HL-60/S4 treated with phorbol 12-myristate 13-acetate at 8.2 ng/mL for 4 days and 3 days (cell line): ENCODE measurements around the gene MRPL43.
"Not testable (repeated sequence)": the region's sequence is repeated elsewhere in the genome, so short reads cannot be mapped to it uniquely, and the experiment has no call there.

ENCODE experiments used
- in situ Hi-C: fragments of 300-500 bp; cut with MboI; formaldehyde crosslinking; loops from 2 replicates; pipeline ENCODE4 v1.15.0; 2022; ENCODE audit warnings: low sequenced_read_pairs

The MRPL43 gene

DNA sequence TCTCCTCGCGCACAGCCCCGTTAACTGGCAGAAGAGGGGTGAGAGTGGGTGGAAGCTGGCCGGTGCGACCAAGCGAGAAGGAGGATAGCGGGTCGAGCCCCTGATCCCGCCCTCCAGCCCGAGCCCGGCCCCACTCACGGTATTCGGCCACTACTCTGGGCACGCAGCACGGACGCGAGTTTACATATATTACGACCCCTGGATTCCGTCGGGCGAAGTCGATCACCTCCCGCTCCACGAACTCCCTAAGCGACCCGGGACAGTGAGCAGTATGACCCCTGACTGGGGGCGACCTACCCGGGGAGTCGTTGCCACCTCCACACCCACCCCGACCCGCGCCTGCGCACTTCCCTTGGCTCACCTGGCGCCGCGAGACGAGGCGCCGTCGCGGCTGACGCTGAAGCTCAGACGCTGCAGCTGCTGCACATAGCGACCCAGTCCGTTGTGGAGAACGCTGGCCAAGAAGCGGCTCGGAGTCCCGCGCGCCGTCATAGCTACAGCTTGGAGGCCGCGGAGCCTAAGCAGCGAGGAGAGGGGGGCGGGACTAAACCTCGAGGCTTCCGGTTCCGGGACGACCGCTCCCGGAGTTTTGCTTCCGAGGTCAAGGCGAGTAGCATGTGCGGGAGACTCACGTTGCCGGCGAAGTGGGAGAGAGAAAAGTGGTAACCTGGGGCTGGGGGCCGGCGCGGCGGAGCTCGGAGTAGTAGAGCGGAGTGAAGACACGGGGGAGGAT, at the start of gene MRPL43, which contains the start of gene TWNK:
MRPL43 (minus strand) TSS at position 546 of the 733 bp plus-strand sequence; CDS start at position 492, 54 bp downstream.
TWNK (plus strand) TSS at position 592 of the 733 bp plus-strand sequence. CDS start 668 bp downstream, outside the sequence.
- in situ Hi-C loops, result no loop called here

DNA sequence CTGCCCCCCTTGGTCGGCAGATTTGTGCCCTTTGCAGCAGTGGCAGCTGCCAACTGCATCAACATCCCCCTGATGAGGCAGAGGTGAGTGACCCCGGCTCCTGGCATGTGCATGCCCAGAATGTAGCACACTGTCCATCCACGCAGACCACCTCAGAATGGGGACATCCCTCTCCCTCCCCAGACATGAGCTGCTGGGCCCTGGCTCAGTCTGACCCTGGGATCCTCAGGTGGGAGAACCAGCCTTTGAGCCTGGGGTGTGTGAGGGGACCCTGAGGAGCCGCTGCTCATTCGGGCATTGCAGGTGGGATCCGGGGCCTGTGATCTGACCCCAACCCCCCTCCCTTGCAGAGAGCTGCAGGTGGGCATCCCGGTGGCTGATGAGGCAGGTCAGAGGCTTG, 49.4 kb upstream of the MRPL43 start:
- in situ Hi-C loops, result no loop called here

DNA sequence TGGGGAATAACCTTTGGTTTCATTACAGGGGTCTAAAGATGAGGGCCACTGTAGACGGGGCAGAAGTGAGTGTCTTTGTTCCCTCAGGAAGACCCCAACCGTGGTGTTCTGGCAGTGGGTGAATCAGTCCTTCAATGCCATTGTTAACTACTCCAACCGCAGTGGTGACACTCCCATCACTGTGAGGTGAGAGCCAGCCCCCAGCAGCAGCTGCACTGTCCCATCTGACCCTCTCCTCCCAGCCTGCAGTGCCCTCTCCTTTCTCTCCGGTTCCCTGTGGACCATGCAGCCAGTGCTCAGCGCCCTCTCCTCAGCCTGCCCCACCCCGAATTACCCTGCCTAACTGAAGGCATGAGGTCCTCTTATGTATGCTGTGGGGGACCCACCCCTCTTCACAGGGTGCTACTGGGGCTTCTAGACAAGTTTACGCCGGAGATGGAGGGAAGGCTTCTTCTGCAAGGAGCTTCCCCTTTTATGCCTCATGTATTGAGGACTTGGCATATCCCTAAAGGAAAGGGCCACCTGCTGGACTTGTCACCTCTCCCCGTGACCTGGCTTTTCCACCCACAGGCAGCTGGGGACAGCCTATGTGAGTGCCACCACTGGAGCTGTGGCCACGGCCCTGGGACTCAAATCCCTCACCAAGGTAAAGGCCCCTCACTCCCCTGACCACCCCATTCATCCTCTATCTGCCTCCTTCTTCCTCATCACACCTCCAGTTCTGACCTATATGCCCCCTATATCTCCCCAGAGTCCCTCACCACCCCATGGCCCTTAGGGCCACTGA, 48.8 kb upstream of the MRPL43 start:
- in situ Hi-C loops, result no loop called here

DNA sequence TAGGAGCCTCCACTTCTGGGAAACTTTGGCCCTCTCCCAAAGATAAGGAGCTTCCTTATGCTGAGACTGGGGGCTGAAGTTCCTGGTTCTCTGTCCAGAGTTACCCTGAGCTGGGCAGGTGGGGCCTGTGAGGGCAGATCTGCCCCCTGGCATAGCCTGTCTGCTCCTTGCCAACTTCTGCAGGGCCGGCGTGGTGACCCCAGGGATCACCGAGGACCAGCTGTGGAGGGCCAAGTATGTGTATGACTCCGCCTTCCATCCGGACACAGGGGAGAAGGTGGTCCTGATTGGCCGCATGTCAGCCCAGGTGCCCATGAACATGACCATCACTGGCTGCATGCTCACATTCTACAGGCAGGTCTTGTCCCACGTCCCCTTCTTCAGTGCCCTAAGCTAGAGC, 48.0 kb upstream of the MRPL43 start:
- in situ Hi-C loops, result no loop called here

DNA sequence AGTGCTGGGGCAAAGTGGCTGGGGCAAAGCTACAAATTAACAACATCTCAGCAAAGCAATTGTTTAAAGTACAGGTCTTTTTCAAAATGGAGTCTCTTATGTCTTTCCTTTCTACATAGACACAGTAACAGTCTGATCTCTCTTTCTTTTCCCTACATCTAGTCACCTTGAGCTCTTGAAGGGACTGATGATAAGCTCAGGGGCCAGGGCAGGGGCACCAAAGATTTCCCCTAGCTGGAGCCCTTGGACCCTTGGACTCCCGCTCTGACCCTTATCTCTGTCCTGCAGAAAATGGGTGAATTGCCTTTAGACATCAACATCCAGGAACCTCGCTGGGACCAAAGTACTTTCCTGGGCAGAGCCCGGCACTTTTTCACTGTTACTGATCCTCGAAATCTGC, 47.1 kb upstream of the MRPL43 start:
- in situ Hi-C loops, result not testable (repeated sequence)

DNA sequence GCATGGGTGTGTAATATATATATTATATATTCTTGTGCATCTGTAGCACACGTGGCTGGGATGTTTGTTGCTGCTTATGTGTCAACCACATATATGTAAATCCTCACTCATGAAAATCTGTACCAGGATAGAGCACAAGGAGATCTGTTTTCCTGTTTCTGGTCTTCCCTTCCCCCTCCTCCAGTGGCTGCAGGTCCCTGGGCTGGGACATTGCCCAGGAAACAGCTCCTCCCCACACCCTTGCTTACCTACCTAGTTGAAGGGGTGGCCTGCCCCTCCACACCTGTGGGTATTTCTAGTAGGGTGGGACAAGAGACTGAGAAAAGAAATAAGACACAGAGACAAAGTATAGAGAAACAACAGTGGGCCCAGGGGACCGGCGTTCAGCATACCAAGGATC, 46.0 kb upstream of the MRPL43 start:
- in situ Hi-C loops, result no loop called here

DNA sequence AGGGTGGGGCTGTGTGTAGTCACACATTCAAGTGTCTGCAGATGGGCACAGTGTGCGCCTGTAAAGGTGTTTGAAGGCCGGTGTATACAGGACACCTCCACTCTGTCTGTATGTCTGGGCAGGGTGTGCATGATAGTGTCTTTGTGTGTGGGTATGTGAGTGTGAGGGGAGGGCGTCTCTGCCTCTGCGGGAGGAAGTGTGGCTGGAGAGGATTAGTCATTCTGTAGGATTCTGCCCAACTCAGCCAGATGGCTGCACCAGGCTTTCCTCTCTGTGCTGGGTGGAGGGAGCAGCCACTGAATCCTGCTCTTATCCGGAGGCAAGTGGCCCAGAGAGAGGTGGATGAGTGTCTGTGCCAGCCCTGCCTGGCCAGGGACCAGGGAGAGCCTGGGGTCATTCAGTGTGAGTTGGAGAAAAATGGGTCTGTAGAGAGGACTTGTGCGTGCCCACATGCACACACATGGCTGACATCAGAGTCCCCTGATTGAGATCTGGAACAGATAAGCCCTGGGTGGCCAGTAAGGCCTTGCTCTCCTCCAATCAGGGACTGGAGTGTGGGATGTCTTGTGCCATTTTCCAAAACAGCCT, 45.4 kb upstream of the MRPL43 start:
- in situ Hi-C loops, result no loop called here

DNA sequence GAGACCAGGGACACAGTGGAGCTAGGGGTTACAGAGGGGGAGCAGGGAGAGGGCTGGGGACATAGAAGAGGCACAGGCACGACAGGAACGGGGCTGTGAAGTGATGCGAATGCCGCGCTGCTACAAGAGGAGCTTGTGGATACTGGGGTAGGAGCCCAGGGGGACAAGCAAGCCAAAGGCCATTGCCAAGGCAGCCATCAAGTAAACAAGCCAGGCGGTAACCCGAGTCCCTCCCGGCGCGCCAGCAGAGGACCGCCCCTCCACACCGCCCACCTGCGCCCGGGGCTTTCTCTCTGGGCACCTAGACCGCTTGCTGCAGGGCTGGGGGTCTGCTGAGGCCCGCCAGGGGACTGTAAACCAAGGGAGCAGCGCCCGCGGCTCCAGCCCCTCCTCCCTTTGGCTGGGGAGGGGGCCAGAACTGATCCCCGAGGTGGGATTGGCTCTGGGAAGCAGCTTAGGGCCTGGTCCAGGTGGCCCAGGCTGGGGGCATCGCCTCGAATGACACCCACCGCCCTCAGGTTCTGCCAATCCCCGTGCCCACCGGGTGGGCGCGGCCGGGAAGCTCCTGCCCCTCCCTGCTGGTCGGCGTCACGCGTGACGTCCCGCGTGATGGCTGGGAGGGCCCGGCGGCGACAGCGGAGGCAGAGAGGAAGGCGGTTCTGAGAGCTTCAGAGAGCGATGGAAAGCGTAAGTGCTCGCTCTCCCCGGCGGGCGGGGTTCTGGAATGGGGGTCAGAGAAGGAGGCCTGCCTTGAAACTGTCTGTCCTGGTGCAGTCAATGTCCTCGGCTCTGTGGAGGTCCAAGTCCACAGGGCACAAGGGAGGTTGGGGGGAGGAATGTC, 44.7 kb upstream of the MRPL43 start:
- in situ Hi-C loops, result no loop called here

DNA sequence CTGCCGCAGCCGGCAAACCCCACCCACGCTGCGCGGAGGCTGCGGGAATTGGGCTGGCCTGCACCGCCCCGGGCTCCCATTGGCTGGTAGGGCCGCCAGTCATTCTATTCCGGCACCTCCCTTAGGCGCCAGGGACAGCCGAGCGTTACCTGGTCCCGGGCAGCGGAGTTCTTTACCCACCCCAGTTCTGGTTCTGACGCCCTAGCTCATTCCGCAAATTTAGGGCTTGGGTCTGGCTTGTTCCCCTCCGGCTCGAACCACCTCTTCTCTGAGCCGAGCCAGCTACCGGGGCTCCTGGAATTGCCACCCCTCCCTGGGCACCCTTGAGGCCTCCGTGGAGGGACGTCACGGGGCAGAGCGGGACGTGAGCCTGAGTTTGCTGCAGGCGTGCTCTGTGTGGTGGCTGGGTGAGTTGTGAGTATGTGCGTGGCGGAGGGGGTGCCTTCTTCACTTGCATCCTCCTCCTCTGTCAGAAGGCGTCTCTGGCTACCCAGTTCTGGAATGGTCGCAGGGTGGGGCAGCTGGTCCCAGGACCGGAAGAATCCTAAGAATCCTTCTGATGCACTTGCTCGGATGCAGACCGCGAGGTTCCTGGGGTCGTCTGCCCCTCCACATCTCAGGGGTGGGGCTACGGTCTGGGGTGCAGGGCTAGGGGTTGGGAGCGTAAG, 44.0 kb upstream of the MRPL43 start, which contains the start of the genes PDZD7 and SFXN3:
PDZD7 (minus strand) TSS at position 2 of the 668 bp plus-strand sequence. CDS start 910 bp downstream, outside the sequence.
SFXN3 (plus strand) TSS at position 107 of the 668 bp plus-strand sequence. CDS start 3,461 bp downstream, outside the sequence.
- in situ Hi-C loops, result no loop called here

DNA sequence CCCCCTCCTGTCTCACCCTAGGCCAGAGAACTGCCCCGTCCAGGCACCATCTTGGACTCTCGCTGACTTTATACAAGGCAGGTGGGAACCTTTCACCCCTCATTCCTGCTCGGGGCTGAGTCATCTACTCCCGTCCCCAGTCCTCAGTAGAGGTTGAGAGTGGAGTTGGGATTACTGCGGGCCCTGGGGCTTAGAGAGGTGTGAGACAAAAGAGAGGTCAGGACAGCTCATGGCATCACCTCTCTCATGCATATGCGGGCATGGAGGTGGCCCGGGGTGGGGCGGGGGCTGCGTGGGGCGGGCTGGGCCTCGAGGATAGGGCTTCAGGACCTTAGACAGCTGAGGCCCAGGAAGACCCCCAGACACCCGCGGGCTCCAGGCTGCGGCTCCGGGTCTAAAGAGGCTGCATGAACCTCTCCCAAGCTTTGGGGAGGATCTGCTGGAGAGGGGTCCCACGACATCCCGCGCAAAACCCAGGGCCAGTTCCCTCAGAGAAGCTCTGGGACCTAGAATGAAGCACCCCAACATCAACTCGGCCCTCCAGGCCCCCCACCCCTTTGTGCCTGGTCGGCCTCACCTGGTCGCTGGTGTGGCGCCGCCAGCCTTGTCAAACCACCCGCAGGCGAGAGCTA, 43.3 kb upstream of the MRPL43 start:
- in situ Hi-C loops, result no loop called here

DNA sequence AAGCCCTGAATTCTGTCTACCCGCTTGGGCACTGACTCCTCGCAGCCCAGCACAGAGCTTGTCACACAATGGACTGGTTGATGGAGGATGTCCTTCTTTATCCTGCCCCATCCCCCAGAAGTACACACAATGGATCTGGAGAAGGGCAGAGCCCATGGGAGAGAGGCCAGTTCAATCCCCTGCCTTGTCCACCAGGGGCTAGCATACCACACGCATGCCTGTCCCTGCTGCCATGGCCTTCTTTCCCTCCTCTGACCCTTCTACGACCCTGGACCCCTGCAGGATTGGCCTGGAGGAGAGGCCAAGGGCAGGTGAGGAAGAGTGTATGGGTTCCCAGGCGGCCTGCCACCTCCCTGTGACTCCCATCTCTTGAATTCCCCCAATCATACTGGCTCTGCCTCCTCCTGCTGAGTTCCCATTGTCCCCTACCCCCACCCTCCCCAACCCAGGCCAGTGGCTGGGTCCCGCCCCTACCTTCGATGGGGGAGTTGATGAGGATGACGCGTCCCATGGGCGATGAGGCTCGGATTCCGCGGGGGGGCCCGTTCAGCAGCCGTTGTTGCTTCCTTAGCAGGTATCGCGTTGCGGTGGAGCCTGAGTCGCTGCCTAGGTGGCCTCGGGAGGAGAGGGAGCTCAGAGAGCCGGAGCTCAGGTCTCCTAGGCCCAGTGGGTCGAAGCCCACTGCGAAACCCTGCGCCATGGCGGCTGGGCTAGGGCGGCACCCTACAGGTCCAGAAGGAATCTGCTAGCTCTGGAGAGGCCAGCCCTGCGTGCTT, 42.4 kb upstream of the MRPL43 start:
- in situ Hi-C loops, result no loop called here

DNA sequence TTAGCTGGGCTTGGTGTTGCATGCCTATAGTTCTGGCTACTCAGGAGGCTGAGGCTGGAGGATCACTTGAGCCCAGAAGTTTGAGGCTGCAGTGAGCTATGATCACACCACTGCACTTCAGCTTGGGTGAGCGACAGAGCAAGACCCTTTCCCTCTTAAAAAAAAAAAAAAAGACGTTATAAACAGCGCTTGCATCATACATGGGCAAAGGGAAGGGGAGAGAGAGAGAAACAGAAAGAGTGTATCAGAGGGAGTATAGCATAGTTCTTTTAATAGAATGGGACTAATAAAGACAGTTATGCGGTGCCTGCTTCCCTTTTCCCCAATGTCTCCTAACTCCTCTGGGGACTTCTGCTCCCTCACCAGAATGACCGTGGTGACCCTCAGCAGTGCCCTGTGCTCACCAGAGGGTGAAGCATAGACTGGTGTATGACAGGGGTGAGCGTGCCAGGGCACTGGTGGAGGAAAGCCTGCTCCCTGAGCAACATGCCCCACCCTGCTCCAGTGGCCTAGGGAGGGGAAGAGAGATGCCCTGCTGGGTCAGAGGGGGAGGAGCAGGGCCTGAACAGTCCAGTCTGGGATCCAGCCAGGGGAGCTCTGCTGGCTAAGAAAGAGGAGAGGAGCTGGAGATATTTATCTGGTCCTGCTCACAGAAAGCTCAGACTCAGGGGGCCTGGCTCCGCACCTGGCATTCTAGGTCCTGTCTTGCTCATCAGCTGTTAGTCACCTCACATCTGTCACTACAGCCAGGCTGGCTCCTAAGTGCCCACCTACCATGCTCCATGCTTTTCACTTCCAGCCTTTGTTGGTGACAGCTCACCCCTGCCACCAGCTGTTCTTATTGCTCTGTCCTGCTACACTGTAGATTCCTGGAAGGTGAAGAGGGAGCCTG, 41.4 kb upstream of the MRPL43 start:
- in situ Hi-C loops, result no loop called here

DNA sequence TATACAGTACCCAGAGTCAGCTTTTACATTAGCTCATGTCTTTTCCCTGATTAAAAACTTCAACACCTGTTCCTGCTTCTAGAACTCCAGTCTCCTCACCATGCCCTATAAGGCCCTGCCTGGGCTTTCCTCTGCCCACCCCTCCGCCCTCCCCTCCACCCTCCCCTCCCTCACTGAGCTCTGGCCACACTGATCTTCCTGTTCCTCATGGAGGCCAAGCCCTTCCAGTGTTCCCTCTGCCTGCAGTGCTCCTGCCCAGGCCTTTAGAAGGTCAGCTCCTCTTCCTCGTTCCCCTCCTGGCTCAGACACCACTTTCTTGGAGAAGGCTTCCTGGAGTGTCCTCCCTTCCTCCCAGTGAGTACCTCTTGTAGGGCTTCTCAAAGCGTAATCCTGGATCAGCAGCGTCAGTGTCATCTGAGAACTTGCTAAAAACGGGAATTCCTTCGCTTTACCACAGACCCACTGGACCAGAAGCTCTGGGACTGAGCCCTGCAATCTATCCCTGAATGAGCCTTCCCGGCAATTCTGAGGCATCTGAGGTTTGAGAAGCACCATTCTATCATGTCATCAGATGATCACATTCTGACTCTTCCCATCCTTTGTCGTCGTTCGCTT, 39.9 kb upstream of the MRPL43 start:
- in situ Hi-C loops, result no loop called here

DNA sequence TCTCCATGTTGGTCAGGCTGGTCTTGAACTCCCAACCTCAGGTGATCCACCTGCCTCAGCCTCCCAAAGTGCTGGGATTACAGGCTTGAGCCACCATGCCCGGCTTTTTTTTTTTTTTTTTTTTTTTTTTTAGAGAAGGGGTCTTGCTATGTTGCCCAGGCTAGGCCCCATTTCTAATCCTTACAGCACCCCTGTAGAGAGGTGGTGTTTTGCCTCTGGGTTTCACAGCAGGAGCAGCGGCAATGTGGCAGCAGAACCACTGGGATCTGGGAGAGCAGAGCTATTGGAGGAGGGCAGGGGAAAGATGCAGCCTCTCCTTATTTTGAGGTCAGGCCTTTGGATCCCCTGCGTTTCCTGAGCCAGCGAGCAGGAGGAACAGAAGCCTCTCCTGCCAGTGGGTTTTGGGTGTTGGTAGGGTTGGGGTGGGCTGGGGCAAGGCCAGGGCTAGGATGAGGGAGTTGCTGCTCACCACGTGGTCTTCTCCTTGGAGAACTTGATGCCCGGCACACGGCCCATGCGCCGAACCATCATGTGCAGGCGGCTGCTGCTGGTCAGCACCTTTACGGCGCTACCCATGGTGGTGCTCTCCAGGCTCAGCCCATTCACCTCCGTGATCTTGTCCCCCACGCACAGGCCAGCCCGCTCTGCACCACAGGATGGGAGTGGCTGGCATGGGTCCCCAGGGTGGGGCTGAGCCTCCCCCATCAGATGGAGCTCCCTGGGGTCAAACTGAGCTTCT, 35.8 kb upstream of the MRPL43 start:
- in situ Hi-C loops, result no loop called here

DNA sequence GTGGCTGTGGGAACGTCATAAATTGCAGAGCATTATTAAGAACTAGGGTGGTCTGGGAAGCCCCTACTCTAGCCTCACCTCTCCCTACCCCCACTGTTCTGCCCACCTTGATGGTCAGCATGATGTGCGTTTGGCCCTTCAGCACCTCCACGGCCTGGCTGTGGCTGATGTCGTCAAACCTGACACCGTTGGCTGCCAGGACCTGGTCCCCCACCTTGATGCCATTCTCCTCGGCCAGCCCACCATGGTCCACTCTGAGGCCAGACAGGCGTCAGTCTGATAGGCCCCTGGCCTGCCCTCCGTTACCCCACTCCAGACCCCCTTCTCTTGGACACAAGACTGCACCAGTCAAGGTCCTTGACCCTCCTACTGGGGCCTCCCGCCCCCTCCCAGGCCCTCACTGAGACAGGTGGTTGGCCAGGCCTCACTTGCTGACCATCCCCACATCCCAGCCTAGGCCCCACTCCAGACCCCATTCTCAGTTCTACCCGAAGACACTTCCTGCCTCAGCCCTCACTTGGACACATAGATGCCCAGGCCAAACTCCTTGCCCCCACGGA, 34.5 kb upstream of the MRPL43 start:
- in situ Hi-C loops, result no loop called here

DNA sequence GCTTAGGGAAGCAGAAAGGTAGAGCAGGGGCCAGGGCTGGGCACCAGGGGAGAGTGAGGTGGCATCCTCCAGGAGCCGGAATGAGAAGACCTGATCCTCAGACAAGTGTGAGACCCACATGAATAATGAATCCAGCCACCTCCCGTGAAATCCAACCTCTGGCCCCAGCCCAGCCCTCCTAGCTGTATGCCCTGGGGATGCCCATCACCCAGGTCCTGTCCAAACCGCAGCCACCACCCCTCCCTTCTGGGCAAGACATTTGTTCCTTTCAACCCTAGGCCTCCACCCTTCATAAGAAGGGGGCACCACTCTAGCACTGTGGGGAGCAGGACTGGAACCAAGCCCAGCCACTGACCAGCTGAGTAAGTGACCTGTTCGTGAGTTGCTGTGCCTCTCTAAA, 33.9 kb upstream of the MRPL43 start:
- in situ Hi-C loops, result no loop called here
